Measurements from ENCODE around the gene ZNF888.
A peak's percentile ranks its signal among the peaks of the same experiment; 100 is the strongest.
"Not testable (repeated sequence)": the region's sequence is repeated elsewhere in the genome, so short reads cannot be mapped to it uniquely, and the experiment has no call there.

The ZNF888 gene

DNA sequence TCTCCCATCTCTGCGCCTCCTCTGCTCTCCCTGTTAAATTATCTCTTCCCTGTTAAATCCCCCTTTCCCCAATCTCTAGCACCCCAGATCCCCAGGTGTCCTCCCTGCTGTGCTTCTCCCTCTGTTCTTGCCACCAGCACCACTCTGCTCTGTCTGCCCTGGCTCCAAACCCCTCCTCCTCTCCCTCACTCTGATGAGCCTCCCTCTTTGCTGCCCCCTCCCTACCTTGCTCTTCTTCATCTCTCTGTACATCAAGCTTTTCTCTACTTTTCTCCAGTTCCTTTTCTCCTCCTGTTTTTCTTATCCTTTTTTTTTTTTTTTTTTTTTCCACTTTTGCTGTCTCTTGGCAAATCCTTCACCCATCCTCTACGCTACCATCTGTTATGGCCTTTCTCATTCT is 18.3 kb upstream of the ZNF888 start:
- not testable (repeated sequence) for DNase-seq

DNA sequence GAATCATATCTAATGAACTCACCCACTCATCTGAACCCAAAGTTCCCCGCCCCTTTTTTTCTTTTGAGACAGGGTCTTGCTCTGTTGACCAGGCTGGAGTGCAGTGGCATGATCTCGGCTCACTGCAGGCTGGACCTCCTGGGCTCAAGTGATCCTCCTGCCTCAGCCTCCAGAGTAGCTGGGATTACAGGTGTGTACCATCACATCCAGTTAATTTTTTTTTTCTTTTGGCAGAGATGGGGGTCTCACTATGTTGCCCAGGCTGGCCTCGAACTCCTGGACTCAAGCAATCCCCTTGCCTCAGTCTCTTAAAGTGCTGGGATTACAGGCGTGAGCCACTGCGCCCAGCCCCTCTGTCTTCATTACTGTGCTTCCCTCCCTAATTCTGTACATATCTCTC is 17.7 kb upstream of the ZNF888 start:
- DNase-seq, result not testable (repeated sequence)

DNA sequence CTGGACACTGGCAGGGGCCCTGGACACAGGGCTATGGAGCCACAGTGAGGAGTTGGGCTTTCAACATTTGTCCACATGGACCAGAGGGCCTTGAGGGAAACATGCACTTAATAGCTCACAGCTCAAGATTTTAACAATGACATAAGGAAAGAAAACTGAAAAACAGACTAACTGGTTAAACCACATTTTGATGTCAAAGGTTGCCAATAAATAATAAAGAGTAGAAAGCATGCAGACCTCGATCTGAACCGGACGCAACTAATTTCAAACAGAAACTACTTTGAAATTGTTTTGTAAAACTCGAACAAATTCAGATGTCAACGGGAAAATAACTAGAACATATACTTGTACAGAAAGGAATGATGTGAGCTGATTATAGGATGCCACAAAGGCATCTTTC is 15.5 kb upstream of the ZNF888 start:
- no peak for DNase-seq

DNA sequence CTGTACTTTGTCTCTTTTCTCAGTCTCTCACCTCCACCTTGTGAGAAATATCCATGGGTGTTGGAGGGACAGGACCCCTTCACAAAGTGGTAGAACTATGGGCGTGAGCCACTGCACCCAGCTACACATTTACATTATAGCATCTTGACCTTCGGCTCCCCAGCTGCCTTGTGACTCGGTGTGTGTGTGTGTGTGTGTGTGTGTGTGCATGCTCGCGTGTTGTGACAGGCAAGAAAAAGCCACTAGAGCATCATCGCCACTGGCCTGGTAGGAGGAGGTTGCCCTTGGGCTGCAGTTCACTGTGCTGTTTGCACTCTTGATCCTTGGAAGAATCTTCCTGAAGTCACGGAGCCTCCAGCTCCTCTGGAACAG is 13.7 kb upstream of the ZNF888 start:
- DNase-seq, result no peak

DNA sequence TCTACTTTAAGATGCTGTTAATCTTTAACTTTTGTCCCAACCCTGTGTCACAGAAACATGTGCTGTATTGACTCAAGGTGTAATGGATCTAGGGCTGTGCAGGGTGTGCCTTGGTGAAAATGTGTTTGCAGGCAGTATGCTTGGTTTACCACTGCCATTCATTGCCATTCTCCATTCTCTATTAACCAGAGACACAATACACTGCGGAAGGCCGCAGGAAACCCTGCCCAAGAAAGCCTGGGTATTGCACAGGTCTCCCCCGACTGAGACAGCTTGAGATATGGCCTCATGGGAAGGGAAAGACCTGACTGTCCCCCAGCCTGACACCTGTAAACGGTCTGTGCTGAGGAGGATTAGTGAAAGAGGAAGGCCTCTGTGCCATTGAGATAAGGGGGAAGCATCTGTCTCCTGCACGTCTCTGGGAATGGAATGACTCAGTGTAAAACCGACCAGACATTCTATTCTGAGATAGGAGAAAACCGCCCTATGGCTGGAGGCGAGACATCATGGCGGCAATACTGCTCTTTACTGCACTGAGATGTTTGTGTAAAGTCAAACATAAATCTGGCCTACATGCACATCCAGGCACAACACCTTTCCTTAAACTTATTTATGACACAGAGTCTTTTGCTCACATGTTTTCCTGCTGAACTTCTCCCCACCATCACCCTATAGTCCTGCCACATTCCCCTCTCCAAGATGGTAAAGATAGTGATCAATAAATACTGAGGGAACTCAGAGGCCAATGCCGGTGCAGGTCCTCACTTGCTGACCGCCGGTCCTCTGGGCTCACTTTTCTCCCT is 13.1 kb upstream of the ZNF888 start:
- DNase-seq, result no peak

DNA sequence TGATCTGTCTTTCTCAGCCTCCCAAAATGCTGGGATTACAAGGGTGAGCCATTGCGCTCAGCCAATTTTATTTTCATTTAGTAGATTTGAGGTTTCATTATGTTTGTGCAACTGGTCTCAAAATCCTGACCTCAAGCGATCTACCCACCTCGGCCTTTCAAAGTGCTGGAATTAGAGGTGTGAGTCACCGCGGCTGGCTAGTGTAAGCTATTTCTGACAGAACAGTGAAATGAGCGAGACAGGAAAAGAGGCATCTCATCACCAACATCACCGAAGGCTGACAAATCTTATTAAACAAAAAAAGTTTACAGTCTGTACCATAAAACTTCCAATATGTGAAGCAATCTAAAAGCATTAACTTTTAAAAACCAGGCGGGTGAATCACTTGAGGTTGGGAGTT is 12.2 kb upstream of the ZNF888 start:
- DNase-seq, result no peak

DNA sequence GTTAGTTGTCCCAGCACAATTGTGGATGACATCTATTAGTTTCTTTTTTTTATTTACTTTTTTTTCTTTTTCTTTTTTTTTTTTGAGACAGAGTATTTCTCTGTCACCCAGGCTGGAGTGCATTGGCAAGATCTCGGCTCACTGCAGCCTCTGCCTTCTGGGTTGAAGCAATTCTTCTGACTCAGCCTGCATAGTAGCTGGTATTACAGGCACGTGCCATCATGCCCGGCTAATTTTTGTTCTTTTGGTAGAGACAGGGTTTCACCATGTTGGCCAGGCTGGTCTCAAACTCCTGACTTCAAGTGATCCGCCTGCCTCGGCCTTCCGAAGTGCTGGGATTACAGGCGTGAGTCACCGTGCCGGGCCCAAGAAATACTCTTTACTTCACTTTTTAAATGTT is 1.4 kb upstream of the ZNF888 start:
- DNase-seq, result not testable (repeated sequence)

DNA sequence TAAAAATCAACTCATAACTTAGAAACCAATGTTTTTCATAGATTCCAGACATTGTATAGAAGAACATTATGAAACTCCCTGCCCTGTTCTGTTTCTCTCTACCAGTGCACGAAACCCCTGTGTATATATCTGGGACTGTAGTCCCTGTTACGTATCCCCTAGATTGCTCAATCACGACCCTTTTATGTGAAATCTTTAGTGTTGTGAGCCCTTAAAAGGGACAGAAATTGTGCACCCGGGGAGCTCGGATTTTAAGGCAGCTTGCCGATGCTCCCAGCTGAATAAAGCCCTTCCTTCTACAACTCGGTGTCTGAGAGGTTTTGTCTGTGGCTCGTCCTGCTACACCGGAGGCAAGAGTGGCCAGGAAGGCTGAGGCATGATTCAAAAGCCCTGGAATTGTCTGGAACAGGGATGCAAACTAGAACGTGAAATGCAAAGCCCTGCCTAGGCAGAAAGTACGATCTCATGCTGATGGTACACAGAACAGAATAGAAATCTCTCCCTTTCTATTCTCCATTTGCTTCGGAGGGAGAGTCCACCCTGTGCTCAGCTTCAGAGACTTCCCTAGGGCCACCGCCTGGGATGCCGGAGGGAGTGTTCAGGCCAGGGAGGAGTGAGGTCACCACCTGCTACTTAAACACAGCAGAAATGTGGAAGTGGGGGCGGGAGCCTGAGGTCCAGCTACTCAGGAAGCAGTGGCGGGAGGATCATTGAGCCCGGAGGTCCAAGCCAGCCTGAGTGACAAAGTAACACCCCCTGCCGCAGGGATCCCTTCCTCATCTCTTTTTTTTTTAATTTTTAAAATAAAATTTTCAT is 758 bp upstream of the ZNF888 start:
- DNase-seq, result no peak

DNA sequence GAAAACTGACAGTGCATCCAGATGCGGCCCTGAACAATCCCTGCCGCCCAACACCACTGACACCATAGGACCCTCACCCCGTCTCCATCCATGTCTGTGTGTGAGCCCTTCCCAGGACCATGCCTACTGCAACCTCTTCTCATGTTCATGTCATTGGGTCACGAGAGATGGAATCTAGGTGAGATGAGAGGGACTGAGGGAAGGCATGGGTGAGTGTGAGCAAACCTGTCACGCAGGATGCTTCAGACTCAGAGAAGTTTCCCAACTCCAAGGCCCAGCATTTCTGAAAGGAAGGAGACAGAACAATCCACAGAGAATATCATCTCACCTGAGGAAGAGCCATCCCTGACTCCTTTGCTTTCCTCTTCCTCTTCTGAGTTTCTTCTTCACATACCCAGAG is 5.7 kb downstream of the ZNF888 start:
- DNase-seq, result no peak

DNA sequence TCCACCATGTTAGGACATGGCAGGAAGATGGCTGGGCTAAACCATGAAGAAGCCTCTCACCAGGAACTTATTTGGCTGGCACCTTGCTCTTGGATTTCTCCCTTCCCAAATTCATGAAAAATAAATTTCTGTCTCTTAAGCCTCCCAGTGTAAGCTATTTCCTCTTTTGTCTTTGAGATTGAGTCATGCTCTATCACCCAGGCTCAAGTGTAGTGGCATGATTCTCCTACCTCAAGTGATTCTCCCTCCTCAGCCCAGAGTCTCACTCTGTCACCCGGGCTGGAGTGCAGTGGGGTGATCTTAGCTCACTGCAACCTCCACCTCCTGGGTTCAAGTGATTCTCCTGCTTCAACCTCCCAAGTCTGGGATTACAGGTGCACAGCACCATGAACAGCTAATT is 12.6 kb downstream of the ZNF888 start:
- no peak for DNase-seq

DNA sequence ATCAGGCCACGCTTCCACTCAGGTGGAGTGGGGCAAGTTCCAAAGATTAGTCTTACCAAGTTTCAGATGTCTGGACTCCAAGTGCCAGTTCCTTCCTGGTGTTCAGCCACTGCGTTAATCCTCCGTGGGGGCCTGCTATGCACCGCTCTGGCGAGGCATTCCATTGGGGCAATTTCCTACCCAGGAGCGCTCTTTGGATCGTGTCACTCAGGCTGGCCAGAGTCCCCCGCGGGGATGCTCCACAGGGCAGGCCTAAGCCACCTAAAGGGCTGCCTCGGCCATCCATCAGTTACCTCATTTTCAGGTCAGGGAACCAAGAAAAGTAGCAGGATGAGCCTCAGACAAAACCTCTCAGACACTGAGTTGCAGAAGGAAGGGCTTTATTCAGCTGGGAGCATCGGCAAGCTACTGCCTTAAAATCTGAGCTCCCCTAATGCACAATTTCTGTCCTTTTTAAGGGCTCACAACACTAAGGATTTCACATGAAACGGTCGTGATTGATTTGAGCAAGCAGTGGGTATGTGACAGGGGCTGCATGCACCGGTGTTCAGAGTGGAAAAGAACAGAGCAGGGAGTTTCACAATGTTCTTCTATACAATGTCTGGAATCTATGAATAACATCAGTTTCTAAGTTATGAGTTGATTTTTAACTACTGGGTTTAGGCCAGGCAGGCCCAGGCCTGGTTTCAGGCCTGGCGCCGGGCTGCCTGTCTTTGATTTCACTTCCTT is 19.0 kb downstream of the ZNF888 start:
- DNase-seq, result not testable (repeated sequence)

DNA sequence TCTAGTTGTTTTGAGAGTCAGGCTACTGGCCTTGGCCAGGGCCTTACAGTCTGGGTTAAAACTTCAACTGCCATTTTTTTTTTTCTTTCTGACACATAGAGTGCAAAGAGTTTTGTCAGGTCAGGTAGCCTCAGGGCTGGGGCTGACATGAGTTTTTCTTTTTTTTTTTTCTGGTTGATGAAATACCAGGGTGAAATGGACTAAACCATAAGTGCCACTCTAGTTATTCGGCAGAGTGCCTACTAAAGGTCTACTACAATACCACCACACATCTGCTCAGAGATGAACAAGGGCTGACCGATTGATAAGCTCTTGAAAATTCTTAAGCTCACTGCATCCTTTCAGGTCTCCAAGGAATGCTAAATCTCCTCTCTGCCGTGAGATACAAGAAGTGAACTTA is 21.4 kb downstream of the ZNF888 start:
- DNase-seq, result no peak

DNA sequence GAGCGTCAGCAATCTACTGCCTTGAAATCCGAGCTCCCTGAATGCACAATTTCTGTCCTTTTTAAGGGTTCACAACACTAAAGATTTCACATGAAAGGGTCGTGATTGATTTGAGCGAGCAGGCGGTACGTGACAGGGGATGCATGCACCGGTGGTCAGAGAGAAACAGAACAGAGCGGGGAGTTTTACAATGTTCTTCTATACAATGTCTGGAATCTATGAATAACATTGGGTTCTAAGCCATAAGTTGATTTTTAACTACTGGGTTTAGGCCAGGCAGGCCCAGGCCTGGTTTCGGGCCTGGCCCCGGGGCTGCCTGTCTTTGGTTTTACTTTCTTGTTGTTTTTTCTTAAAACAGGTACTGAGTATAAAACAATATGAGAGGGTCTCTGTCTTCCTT is 24.6 kb downstream of the ZNF888 start:
- not testable (repeated sequence) for DNase-seq

DNA sequence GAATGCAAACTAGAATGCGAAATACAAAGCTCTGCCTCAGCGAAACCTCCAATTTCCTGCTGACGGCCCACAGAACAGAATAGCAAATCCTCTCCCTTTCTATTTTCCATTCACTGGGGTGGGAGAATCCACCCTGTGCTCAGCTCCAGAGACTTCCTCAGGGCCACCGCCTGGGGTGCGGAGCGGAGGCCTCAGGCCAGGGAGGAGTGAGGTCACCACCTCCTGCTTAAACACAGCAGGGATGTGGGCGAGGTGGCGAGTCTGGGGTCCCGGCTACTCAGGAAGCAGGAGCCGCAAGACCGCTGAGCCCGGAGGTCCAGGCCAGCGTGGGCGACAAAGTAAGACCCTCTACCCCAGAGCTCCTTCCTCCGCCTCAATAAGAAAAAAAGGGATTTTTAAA is 25.1 kb downstream of the ZNF888 start:
- DNase-seq, result no peak

DNA sequence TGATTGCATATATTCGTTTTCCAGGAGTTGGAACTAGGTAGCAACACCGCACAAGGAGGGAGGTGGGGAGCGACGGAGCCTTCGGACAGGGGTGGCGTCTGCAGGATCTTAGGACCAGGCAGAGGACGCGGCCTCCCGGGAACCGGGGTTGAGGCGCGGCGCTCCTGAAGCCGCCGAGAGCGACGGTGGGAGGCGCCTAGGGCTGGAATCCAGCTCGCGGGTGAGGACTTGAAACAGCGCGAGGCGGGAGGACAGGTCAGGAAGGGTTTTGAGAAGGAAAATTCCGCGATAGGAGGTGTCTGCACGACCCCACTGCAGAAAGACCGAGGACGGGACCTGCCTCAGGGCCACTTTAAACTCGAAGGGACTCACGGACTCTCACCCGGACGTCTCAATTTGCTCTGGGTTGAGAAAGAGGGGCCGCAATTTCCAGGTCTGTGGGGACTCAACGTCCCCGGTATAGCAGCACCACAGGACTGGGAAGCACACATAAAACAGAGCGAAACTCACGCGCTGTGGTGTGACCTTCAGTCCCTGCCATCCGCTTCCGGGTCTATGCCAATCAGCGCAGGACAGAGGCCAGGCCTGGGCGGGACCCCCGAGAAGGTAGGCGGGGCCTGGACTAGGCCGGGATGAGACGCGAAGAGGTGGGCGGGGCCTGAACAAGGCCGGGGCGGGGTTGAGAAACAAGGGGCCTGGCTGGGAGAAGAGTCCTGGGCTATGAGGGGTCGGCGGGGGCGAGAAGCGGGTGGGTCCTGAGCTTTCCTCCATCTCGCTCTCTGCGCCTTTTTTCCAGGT is 25.9 kb downstream of the ZNF888 start, which contains the start of gene ZNF320:
ZNF320 (minus strand) TSS at position 498 of the 798 bp plus-strand sequence. CDS start 7,380 bp downstream, outside the sequence.
- peak; percentile 90 to 95 for DNase-seq

DNA sequence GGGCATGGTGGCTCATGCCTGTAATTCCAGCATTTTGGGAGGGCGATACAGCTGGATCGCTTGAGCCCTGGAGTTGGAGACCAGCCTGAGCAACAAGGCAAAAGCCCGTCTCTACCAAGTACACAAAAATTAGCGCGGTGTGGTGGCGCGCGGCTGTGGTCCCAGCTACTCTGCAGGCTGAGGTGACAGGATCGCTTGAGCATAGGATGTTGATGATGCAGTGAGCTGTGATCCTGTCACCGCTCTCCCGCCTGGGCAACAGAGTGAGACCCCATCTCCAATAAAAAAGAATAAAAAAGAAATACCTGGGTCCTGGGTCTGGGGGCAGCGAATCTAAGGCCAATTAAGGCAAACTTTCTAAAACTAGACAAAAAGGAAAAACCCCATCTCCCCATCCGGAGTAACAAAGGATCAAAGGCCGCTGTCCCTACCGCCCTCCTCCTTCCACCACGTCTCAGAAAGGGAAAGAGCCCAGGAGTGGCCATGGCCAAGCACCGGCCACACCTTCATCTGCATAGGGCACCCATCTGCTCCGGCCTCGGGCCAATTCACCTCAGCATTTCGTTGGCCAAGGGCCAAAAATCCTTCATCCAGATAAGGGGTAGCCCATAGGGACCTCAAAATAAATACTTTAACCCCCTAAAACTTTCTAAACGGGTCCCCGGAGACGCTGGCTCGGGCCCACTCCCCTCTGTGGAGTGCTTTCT is 26.6 kb downstream of the ZNF888 start:
- no peak for DNase-seq

DNA sequence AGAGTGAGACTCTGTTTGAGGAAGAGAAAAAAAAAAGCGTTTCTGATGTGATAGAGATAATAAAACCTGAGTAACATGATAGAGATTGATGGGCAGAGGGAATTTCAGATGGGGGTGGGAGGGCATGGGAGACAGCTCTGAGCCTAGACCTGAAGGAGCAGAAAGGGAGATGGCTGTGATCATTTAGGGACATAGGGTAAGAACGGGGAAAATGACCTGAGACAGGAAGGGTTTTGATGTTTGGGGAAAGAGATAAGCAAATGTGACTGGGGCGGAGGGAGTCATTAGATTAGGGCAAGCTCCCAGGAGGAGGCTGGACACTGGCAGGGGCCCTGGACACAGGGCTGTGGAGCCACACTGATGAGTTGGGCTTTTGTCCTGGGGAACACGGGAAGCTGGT is 31.9 kb downstream of the ZNF888 start:
- DNase-seq, result no peak

DNA sequence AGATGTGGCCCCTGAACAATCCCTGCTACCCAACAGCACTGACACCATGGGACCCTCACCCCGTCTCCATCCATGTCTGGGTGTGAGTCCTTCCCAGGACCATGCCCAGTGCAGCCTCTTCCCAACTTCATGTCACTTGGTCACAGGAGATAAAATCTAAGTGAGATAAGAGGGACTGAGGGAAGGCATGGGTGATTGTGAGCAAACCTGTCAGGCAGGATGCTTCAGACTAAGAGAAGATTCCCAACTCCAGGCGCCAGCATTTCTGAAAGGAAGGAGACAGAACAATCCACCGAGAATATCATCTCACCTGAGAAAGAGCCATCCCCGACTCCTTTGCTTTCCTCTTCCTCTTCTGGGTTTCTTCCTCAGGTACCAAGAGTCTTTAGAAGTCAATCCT is 33.3 kb downstream of the ZNF888 start:
- no peak for DNase-seq

DNA sequence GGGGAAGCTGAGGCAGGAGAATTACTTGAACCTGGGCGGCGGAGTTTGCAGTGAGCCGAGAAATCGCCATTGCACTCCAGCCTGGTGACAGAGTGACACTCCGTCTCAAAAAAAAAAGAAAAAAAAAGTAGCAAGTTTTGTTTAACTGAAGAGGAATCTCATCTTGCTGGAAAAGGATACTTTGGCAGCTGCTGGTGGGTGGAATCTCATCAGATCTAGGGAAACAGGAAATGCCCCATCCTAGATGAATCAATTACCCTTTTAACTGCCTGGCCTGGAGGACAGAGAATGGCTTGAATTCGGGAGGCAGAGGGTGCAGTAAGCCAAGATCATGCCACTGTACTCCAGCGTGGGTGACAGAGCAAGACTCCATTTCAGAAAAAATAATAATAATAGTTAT is 34.2 kb downstream of the ZNF888 start:
- no peak for DNase-seq

DNA sequence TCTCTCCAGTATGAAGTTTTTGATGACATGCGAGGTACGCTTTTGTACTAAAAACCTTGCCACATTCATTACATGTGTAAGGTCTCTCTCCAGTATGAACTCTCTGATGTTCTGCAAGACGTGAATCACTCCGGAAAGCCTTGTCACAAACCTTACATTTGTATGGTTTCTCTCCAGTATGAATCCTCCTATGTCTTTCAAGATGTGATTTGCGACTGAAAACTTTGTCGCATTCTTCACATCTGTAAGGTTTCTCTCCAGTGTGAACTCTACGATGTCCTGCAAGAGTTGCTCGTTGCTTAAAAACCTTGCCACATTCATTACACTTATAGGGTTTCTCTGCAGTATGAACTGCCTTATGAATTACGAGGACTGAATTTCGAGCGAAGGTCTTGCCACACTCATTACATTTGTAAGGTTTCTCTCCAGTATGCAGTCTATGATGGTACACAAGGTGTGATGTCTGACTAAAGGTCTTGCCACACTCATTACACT is 42.3 kb downstream of the ZNF888 start:
- no peak for DNase-seq

DNA sequence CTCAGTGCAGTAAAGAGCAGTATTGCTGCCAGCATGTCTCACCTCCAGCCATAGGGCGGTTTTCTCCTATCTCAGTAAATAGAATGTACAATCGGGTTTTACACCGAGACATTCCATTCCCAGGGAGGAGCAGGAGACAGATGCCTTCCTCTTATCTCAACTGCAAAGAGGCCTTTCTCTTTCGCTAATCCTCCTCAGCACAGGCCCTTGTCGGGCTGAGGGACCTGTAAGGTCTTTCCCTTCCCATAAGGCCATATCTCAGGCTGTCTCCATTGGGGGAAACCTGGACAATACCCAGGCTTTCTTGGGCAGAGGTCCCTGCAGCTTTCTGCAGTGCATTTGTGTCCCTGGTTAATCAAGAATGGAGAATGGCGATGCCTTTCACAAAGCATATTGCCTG is 50.2 kb downstream of the ZNF888 start:
- not testable (repeated sequence) for DNase-seq

DNA sequence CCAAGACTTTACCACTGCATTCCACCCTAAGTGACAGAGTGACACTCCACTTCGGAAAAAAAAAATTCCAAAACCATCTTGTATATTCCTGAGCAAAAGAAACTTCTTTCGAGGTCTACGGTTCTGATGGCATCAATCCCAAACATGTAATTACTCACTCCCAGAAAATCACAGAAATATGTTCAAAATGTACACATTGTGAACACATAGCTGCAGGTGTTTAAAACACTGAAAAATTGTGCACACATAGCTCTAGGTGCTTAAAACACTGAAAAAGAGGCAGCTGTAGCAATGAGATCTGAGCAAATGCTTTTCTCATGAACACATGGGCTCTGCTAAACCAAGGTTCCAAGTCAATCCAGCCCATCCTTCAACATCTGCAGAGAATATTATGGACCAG is 51.8 kb downstream of the ZNF888 start:
- DNase-seq, result no peak

Data from NCI-H1930 (cell line).